Kidney (tissue), 14 donors: Measurements from ENCODE around the gene TNNC1. TPM values are rescaled to one million over a fixed set of nuclear protein-coding genes. Genes with fewer than 3 reads are reported as not detected.

Experiments
- DNase-seq, 5 donors: peaks; one replicate each; pipeline ENCODE4 v3.0.0-alpha.2; 2013 to 2020
- FAIRE-seq: peaks from 2 replicates; lab custom pipeline; 2012; peaks lifted over from hg19 to GRCh38; lab: Jason Lieb, UNC
- H3K27ac ChIP-seq, 2 donors: one replicate each; pipeline ENCODE4 v1.7.0; 2013; ENCODE audit warnings: low read depth in 2 of 2, low read length in 2 of 2, inconsistent platforms in 1 of 2
- H3K27me3 ChIP-seq: one replicate; pipeline ENCODE4 v1.7.1; 2013; ENCODE audit warnings: low read length, inconsistent platforms; ENCODE audit not compliant: control insufficient read depth, insufficient read depth
- H3K36me3 ChIP-seq, 3 donors: one replicate each; pipeline versions ENCODE4 v1.7.0 to v1.7.1; 2013; ENCODE audit warnings: low read length in 3 of 3, control low read depth in 1 of 3, inconsistent platforms in 1 of 3; ENCODE audit not compliant: insufficient read depth in 3 of 3, control insufficient read depth in 2 of 3
- H3K4me1 ChIP-seq, 3 donors: one replicate each; pipeline versions ENCODE4 v1.7.0 to v1.7.1; 2013; ENCODE audit warnings: low read length in 3 of 3, inconsistent platforms in 1 of 3, low read depth in 1 of 3; ENCODE audit not compliant: control insufficient read depth in 2 of 3, insufficient read depth in 2 of 3
- H3K4me3 ChIP-seq, 3 donors: one replicate each; pipeline versions ENCODE4 v1.7.0 to v1.8.1; 2013; ENCODE audit warnings: low read length in 3 of 3, control low read depth in 1 of 3, inconsistent platforms in 1 of 3
- H3K9ac ChIP-seq, 3 donors: one replicate each; pipeline versions ENCODE4 v1.7.0 to v1.7.1; 2013; ENCODE audit warnings: low read length in 3 of 3, control low read depth in 1 of 3, inconsistent platforms in 1 of 3
- H3K9me3 ChIP-seq, 3 donors: one replicate each; pipeline versions ENCODE4 v1.7.0 to v1.7.1; 2013; ENCODE audit warnings: low read length in 3 of 3, control low read depth in 1 of 3, inconsistent platforms in 1 of 3; ENCODE audit not compliant: control insufficient read depth in 2 of 3, insufficient read depth in 1 of 3
- intact Hi-C: fragments of 100-400 bp; cut with DNase I; formaldehyde crosslinking; loops from one replicate; pipeline ENCODE4 v1.11.1; 2022
- polyA plus RNA-seq: library from polyadenylated mRNA; stranded (reverse); fragments of 350-450 nt; fragmentation: Illumina TruSeq; extraction: RNeasy Lipid Tissue Mini Kit (QIAGEN cat#74804); gene quantifications from one replicate; pipeline ENCODE4 v1.2.3, GENCODE V29; 2014; ENCODE audit warnings: low read depth, low replicate concordance; ENCODE audit not compliant: insufficient read depth
- total RNA-seq: library from RNA; stranded (reverse); fragmentation: NEBNext Ultra II Directional; extraction: Animal tissue kit (Norgen Biotek cat#: 25700); gene quantifications from one replicate; pipeline ENCODE4 v1.2.1, GENCODE V29; 2021
- TF ChIP-seq, protein P1 (sequence below): IDR thresholded peaks from 3 replicates; pipeline ENCODE4 v1.5.1; 2012; ENCODE audit warnings: mild to moderate bottlenecking, moderate library complexity, borderline replicate concordance; ENCODE audit not compliant: insufficient read depth; ENCODE audit errors: extremely low read depth
- donor health status: control.
- donor health status: control.
- donor health status: control.
- donor health status: control.
- donor health status: control.
- donor health status: DM: yes; HTN: yes; CAD: no.
- donor health status: Normal renal cell carcinoma (clear cell type).

Gene TNNC1
- total and polyA plus RNA-seq, 2 donors from 2014 or later: 2.2 to 86.6 TPM

DNA sequence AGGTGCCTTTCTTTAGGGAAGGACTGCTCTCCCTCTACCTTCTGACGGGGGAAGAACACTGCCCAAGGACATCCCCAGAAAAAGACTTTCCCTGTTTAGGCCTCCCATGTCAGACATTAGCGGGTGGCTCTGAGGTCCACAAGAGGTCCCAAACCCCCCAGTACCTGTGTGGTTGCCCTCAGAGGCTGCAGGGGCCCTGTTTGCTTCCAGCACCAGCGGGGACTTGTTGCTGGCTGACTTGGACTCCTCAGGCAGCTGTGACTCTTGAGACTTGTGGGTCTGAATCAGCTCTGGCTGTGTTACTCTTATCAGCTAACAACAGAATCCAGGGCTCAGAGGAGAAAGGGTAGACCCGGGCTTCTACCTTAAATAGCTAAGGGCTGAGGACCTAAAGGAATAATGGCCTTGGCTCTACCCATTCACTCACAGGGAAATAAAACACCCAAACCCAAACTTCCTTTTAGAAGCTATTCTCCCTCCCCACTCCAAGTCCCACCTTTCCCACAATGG is 48.2 kb downstream of the TNNC1 start:
- Histone ChIP-seq H3K27me3 (no peaks in the 10 kb centered on the region), H3K4me3 (no peak overlapping the region), H3K9me3 (no peaks in the 10 kb centered on the region), H3K36me3 (peaks cover 0 to 66% (median 43%) of the 10 kb centered on the region in 3 donors), H3K9ac (no peak overlapping the region), H3K27ac (no peak overlapping the region), H3K4me1 (peaks cover 6 to 14% (median 10%) of the 10 kb centered on the region in 3 donors)
- intact Hi-C loops: no loop called here
- TF ChIP-seq, protein P1, sequence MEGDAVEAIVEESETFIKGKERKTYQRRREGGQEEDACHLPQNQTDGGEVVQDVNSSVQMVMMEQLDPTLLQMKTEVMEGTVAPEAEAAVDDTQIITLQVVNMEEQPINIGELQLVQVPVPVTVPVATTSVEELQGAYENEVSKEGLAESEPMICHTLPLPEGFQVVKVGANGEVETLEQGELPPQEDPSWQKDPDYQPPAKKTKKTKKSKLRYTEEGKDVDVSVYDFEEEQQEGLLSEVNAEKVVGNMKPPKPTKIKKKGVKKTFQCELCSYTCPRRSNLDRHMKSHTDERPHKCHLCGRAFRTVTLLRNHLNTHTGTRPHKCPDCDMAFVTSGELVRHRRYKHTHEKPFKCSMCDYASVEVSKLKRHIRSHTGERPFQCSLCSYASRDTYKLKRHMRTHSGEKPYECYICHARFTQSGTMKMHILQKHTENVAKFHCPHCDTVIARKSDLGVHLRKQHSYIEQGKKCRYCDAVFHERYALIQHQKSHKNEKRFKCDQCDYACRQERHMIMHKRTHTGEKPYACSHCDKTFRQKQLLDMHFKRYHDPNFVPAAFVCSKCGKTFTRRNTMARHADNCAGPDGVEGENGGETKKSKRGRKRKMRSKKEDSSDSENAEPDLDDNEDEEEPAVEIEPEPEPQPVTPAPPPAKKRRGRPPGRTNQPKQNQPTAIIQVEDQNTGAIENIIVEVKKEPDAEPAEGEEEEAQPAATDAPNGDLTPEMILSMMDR: no peak
- DNase-seq (peak in 1 of 5 donors; percentile 20), FAIRE-seq (no peak)

DNA sequence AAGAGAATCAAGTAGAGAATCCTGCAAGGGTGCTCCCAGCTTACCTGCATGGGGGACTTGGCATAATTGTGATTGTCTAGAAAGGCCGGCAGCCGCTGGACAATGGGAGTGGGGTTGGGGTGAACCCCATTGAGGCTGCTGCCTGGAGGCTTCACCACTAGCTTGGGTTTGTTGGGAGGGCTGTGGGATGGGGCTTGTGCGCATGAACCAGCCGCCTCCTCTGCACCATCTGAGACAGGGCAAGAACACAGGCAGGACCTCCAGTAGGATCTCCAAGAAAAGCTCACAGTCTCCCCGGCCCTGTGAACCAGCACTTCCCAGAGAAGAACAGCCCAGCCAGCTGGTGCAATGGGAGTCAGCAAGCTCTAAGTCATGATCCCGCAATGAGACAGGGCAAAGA is 48.8 kb downstream of the TNNC1 start:
- TF ChIP-seq, protein P1: no peak
- peak in 2 of 5 donors; percentile 30 to 43 for DNase-seq

DNA sequence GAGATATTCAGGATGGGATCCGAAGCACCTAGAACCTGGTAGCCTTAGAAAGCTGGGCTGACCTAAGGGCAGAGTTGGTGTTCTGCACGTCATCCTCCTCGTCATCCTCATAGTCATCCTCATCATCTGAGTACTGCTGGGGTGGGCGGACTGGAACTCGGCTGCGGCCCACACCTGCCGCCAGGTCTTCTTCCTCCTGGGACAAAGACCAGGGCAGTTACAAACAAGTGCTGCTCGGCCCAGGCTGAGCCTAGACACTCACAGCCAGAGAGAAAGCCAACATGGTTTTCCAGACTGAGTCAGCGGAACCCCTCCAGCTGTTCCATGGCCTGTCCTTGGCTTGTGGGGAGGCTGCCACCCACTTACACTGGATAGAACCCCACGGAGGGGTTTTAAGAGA is 49.5 kb downstream of the TNNC1 start:
- Histone ChIP-seq H3K4me3 (no peak overlapping the region), H3K36me3 (peaks cover 0 to 69% (median 43%) of the 10 kb centered on the region in 3 donors), H3K9me3 (no peaks in the 10 kb centered on the region), H3K27me3 (no peaks in the 10 kb centered on the region), H3K4me1 (peaks cover 6 to 14% (median 10%) of the 10 kb centered on the region in 3 donors), H3K27ac (no peak overlapping the region), H3K9ac (no peak overlapping the region)
- TF ChIP-seq, protein P1: no peak
- DNase-seq (peak in 1 of 5 donors; percentile 56), FAIRE-seq (no peak)
- intact Hi-C loops: no loop called here

More for the DNA sequence above, 48.8 kb downstream of the TNNC1 start:
- Histone ChIP-seq H3K4me1 (peaks cover 6 to 14% (median 10%) of the 10 kb centered on the region in 3 donors), H3K36me3 (peaks cover 0 to 69% (median 43%) of the 10 kb centered on the region in 3 donors), H3K4me3 (no peak overlapping the region), H3K9me3 (no peaks in the 10 kb centered on the region), H3K27me3 (no peaks in the 10 kb centered on the region), H3K9ac (no peak overlapping the region), H3K27ac (no peak overlapping the region)
- intact Hi-C loops: no loop called here
- no peak for FAIRE-seq
